Neural progenitor cell (in vitro differentiated cells): ENCODE measurements around the gene TRAK2. TPM values are rescaled to one million over a fixed set of nuclear protein-coding genes. Genes with fewer than 3 reads are reported as not detected.

Source experiments
- DNase-seq: peaks from one replicate; pipeline ENCODE4 v3.0.0-alpha.2; 2016; ENCODE audit warnings: low spot score
- H2AFZ ChIP-seq: fragments of 200-600 bp; sonication (generic); replicated peaks from 2 replicates; pipeline ENCODE4 v1.6.1; 2016; ENCODE audit warnings: antibody characterized with exemption
- H3F3A ChIP-seq: fragments of 200-600 bp; sonication (generic); 2 replicates; pipeline ENCODE4 v1.6.1; 2016; ENCODE audit warnings: antibody characterized with exemption, low read depth
- H3K27ac ChIP-seq: fragments of 200-600 bp; sonication (generic); 2 replicates; pipeline ENCODE4 v1.5.1; 2016; ENCODE audit warnings: mild to moderate bottlenecking
- H3K27me3 ChIP-seq: fragments of 200-600 bp; sonication (generic); 2 replicates; pipeline ENCODE4 v1.6.1; 2016; ENCODE audit warnings: mild to moderate bottlenecking, moderate library complexity
- H3K36me3 ChIP-seq: fragments of 200-600 bp; sonication (generic); 2 replicates; pipeline ENCODE4 v1.5.1; 2016
- H3K4me1 ChIP-seq: fragments of 200-600 bp; sonication (generic); 2 replicates; pipeline ENCODE4 v1.6.1; 2016; ENCODE audit warnings: mixed run types
- H3K4me2 ChIP-seq: fragments of 200-600 bp; sonication (generic); 2 replicates; pipeline ENCODE4 v1.6.1; 2016
- H3K4me3 ChIP-seq: fragments of 200-600 bp; sonication (generic); 2 replicates; pipeline ENCODE4 v1.5.1; 2016
- H3K79me2 ChIP-seq: fragments of 200-600 bp; sonication (generic); 2 replicates; pipeline ENCODE4 v1.6.1; 2016; ENCODE audit warnings: low read depth
- H3K9ac ChIP-seq: fragments of 200-600 bp; sonication (generic); 2 replicates; pipeline ENCODE4 v1.6.1; 2016
- H3K9me3 ChIP-seq: fragments of 200-600 bp; sonication (generic); 2 replicates; pipeline ENCODE4 v1.5.1; 2016; ENCODE audit warnings: low read depth
- H4K20me1 ChIP-seq: fragments of 200-600 bp; sonication (generic); 2 replicates; pipeline ENCODE4 v1.6.1; 2016; ENCODE audit warnings: low read depth
- H3K27ac Mint-ChIP-seq: 3 replicates; pipeline ENCODE4 v1.8.0; 2021; ENCODE audit warnings: mixed read lengths
- H3K27me3 Mint-ChIP-seq: 2 replicates; pipeline ENCODE4 v1.8.0; 2022; ENCODE audit warnings: low read depth, mild to moderate bottlenecking, inconsistent platforms, moderate library complexity, mixed read lengths; ENCODE audit not compliant: insufficient read depth
- H3K36me3 Mint-ChIP-seq: 3 replicates; pipeline ENCODE4 v1.8.0; 2021; ENCODE audit warnings: mixed read lengths
- H3K4me1 Mint-ChIP-seq: 3 replicates; pipeline ENCODE4 v1.8.0; 2021; ENCODE audit warnings: mixed read lengths
- H3K4me3 Mint-ChIP-seq: 3 replicates; pipeline ENCODE4 v1.8.0; 2021; ENCODE audit warnings: mild to moderate bottlenecking, moderate library complexity, mixed read lengths
- H3K9me3 Mint-ChIP-seq: 3 replicates; pipeline ENCODE4 v1.8.0; 2020; ENCODE audit warnings: mixed read lengths
- EZH2 ChIP-seq: fragments of 200-600 bp; sonication (generic); IDR thresholded peaks from 2 replicates; pipeline ENCODE4 v1.6.1; 2017; ENCODE audit warnings: antibody characterized with exemption, mild to moderate bottlenecking, moderate library complexity
- EZH2phosphoT487 ChIP-seq: fragments of 200-600 bp; sonication (generic); IDR thresholded peaks from 2 replicates; pipeline ENCODE4 v1.6.1; 2017; ENCODE audit warnings: antibody characterized with exemption
- total RNA-seq: library from RNA; depleted of rRNA; stranded (reverse); fragments of >200 nt; gene quantifications from 2 replicates; pipeline ENCODE4 v1.2.3, GENCODE V29; 2015; ENCODE audit warnings: low replicate concordance
- TF ChIP-seq, protein P1 (sequence below): fragments of 200-600 bp; sonication (generic); IDR thresholded peaks from 2 replicates; pipeline ENCODE4 v1.5.1; 2017; ENCODE audit warnings: antibody characterized with exemption, mild to moderate bottlenecking

TRAK2 gene
- total RNA-seq, 1 donor from 2014 or later, result 7.1 TPM

DNA sequence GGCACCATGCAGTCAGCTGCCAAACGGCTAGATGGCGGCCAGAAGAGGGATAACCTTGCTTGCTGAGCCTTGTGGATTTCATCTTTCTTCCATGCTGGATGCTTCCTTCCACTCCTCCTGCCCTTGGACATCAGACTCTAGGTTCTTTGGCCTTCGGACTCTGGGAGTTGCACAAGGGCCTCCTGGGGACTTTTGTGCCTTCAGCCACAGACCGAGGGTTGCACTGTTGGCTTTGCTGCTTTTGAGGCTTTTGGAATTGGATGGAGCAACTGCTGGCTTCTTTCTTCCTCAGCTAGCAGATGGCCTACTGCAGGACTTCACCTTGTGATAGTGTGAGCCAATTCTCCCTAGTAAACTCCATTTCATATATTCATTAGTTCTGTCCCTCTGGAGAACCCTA lies 31.3 kb upstream of the TRAK2 start:
- Histone ChIP-seq H2AFZ (no peak overlapping the region), H3K27me3 (no peaks in the 10 kb centered on the region), H3K27ac (no peak overlapping the region), H3K9ac (no peak overlapping the region), H3K4me1 (no peaks in the 10 kb centered on the region), H3F3A (no peaks in the 10 kb centered on the region), H3K36me3 (no peaks in the 10 kb centered on the region), H3K79me2 (no peaks in the 10 kb centered on the region), H3K4me3 (no peak overlapping the region), H3K9me3 (no peaks in the 10 kb centered on the region), H4K20me1 (no peaks in the 10 kb centered on the region), H3K4me2 (no peak overlapping the region)
- Mint-ChIP-seq H3K9me3 (no peaks in the 10 kb centered on the region), H3K4me1 (no peaks in the 10 kb centered on the region), H3K27ac (no peak overlapping the region), H3K27me3 (no peaks in the 10 kb centered on the region), H3K36me3 (peaks cover 14% of the 10 kb centered on the region), H3K4me3 (no peak overlapping the region)
- DNase-seq, result no peak
- TF ChIP-seq, protein P1, sequence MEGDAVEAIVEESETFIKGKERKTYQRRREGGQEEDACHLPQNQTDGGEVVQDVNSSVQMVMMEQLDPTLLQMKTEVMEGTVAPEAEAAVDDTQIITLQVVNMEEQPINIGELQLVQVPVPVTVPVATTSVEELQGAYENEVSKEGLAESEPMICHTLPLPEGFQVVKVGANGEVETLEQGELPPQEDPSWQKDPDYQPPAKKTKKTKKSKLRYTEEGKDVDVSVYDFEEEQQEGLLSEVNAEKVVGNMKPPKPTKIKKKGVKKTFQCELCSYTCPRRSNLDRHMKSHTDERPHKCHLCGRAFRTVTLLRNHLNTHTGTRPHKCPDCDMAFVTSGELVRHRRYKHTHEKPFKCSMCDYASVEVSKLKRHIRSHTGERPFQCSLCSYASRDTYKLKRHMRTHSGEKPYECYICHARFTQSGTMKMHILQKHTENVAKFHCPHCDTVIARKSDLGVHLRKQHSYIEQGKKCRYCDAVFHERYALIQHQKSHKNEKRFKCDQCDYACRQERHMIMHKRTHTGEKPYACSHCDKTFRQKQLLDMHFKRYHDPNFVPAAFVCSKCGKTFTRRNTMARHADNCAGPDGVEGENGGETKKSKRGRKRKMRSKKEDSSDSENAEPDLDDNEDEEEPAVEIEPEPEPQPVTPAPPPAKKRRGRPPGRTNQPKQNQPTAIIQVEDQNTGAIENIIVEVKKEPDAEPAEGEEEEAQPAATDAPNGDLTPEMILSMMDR, result no peak
- TF ChIP-seq EZH2phosphoT487 (no peak), EZH2 (no peak)

DNA sequence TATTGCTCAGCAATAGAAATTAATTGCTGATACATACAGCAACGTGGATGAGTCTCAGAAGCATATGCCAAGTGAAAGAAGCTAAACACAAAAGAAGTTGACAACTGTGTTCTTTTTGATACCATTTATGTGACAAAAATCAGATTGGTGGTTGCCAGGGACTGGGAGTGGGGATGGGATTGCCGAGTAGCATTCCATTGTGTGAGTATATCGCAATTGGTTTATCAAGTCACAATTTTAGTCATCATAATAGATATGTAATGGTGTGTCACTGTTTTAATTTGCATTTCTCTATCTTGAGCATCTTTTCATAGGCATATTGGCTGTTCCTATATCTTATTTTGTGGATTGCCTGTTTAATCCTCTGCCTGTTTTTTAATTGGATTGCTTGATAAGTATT lies 21.2 kb upstream of the TRAK2 start:
- peaks cover 33% of the 10 kb centered on the region for H3K36me3 Mint-ChIP-seq
- H3K4me2 ChIP-seq, result no peak overlapping the region
- no peak overlapping the region for H3K4me3 ChIP-seq
- peaks cover 5% of the 10 kb centered on the region for H3K36me3 ChIP-seq
- H3K4me1 ChIP-seq, result no peaks in the 10 kb centered on the region
- no peaks in the 10 kb centered on the region for H3K27me3 ChIP-seq
- H3K9me3 Mint-ChIP-seq, result no peaks in the 10 kb centered on the region
- no peak for DNase-seq
- no peaks in the 10 kb centered on the region for H3K79me2 ChIP-seq
- TF ChIP-seq EZH2phosphoT487 (no peak), EZH2 (no peak)
- TF ChIP-seq, protein P1, result no peak
- no peak overlapping the region for H3K27ac Mint-ChIP-seq
- H3K4me1 Mint-ChIP-seq, result no peaks in the 10 kb centered on the region
- H2AFZ ChIP-seq, result no peak overlapping the region
- no peaks in the 10 kb centered on the region for H3K9me3 ChIP-seq
- no peak overlapping the region for H3K9ac ChIP-seq
- no peak overlapping the region for H3K27ac ChIP-seq
- H4K20me1 ChIP-seq, result peaks cover 3% of the 10 kb centered on the region
- H3F3A ChIP-seq, result no peaks in the 10 kb centered on the region
- no peak overlapping the region for H3K4me3 Mint-ChIP-seq
- H3K27me3 Mint-ChIP-seq, result no peaks in the 10 kb centered on the region

DNA sequence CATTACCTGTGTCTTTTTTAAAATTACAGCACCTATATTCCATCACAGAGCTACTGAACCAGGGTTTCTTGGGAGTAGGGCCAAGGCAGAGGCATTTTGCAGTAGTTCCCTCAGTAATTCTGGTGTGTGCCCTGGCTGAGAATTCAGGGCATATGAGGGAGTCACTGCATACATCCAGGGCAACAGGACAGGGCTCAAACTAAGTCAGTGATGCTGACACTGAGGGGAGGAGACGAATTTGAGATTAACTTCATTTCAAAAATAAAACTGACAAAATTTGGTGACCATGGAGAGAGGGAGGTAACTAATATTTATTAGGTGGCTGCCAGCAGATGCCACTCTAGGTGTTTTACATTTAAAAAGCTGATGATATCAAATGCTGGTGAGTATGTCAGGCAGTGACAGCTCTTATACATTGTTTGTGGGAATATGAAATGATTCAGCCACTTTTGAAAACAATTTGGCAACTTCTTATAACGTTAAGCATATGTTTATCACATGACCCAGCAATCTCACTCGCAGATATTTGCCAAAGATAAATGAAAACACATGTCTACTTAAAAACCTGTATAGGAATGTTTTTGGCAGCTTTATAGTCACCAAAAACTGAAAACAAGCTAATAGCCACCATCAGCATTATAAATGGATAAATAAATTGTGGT lies 20.6 kb upstream of the TRAK2 start:
- Histone ChIP-seq H3K27ac (no peak overlapping the region), H3K4me1 (no peaks in the 10 kb centered on the region), H3K36me3 (peaks cover 5% of the 10 kb centered on the region), H3K4me2 (no peak overlapping the region), H2AFZ (no peak overlapping the region), H4K20me1 (peaks cover 3% of the 10 kb centered on the region), H3K9ac (no peak overlapping the region), H3K4me3 (no peak overlapping the region), H3K79me2 (no peaks in the 10 kb centered on the region), H3K27me3 (no peaks in the 10 kb centered on the region), H3F3A (no peaks in the 10 kb centered on the region), H3K9me3 (no peaks in the 10 kb centered on the region)
- Mint-ChIP-seq H3K27ac (no peak overlapping the region), H3K4me3 (no peak overlapping the region), H3K4me1 (no peaks in the 10 kb centered on the region), H3K9me3 (no peaks in the 10 kb centered on the region), H3K36me3 (peaks cover 35% of the 10 kb centered on the region), H3K27me3 (no peaks in the 10 kb centered on the region)
- TF ChIP-seq EZH2 (no peak), EZH2phosphoT487 (no peak)
- TF ChIP-seq, protein P1, result no peak
- DNase-seq, result no peak
